Measurements from ENCODE around the gene CNTNAP3.
"Not testable (repeated sequence)": the region's sequence is repeated elsewhere in the genome, so short reads cannot be mapped to it uniquely, and the experiment has no call there.

DNA sequence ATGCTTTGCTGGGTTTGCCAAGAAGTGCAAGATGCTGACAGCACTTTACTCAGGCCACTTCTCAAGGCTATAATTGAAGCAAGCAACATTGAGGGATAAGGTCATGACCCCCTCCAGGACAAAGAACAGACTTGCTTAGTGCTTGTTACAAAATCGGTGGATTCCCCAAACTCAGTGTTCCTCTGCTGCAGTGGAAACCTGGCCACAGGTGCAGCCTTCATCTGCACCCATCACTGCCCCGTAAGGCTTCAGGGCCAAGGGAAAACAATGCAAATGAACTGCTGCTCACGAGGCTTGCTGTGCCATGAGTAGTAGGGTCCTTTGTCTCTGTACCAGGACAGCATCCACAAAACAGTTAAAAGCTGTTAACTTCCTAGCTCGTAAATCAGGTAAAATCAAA, 205.4 kb downstream of the CNTNAP3 start:
- TF ChIP-seq RXRB (CRISPR knock-in tag; IDR thresholded peaks at IDR 0.05; ENCODE audit: borderline replicate concordance); EP300 (IDR thresholded peaks at IDR 0.05; ENCODE audit: low read depth in 2 of 2, low read length in 2 of 2); EP300 (CRISPR knock-in tag; IDR thresholded peaks at IDR 0.05; ENCODE audit: borderline replicate concordance); POLR2A (IDR thresholded peaks at IDR 0.05; ENCODE audit: insufficient read depth in 1 of 2, low read depth in 2 of 2, low read length in 2 of 2): not testable (repeated sequence)
- TF ChIP-seq, protein P1, sequence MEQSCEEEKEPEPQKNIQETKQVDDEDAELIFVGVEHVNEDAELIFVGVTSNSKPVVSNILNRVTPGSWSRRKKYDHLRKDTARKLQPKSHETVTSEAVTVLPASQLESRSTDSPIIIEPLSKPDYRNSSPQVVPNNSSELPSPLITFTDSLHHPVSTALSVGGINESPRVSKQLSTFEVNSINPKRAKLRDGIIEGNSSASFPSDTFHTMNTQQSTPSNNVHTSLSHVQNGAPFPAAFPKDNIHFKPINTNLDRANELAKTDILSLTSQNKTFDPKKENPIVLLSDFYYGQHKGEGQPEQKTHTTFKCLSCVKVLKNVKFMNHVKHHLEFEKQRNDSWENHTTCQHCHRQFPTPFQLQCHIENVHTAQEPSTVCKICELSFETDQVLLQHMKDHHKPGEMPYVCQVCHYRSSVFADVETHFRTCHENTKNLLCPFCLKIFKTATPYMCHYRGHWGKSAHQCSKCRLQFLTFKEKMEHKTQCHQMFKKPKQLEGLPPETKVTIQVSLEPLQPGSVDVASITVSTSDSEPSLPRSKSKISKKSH (CRISPR knock-in tag; IDR thresholded peaks at IDR 0.05; ENCODE audit: borderline replicate concordance), result not testable (repeated sequence)
